Esophagus muscularis mucosa (tissue), 4 donors: ENCODE data around the gene MACROD2. TPM values are rescaled to one million over a fixed set of nuclear protein-coding genes. Genes with fewer than 3 reads are reported as not detected.

Experiments used
- DNase-seq: peaks from one replicate; pipeline ENCODE4 v3.0.0-alpha.2; 2017; ENCODE audit errors: extremely low spot score
- H3K27ac ChIP-seq, 4 donors: fragments of 200-600 bp; sonication (generic); replicated peaks in 1 of 4; 1 replicate in 3 of 4; 2 replicates in 1 of 4; pipeline ENCODE4 v1.5.1; 2016 to 2019; ENCODE audit warnings: mild to moderate bottlenecking in 1 of 4
- H3K27me3 ChIP-seq, 4 donors: fragments of 200-600 bp; sonication (generic); one replicate each; pipeline versions ENCODE4 v1.5.1 to v1.6.0; 2016 to 2019
- H3K36me3 ChIP-seq, 4 donors: fragments of 200-600 bp; sonication (generic); one replicate each; pipeline ENCODE4 v1.5.1; 2016 to 2019
- H3K4me1 ChIP-seq, 4 donors: fragments of 200-600 bp; sonication (generic); one replicate each; pipeline ENCODE4 v1.5.1; 2016 to 2019
- H3K4me3 ChIP-seq, 4 donors: fragments of 200-600 bp; sonication (generic); 1 replicate in 2 of 4; 2 replicates in 2 of 4; pipeline ENCODE4 v1.5.1; 2016 to 2019; ENCODE audit warnings: mild to moderate bottlenecking in 4 of 4, moderate library complexity in 1 of 4
- H3K9me3 ChIP-seq, 4 donors: fragments of 200-600 bp; sonication (generic); 1 replicate in 3 of 4; 2 replicates in 1 of 4; pipeline ENCODE4 v1.5.1; 2016 to 2019
- EP300 ChIP-seq: sonication (generic); formaldehyde crosslinking; IDR thresholded peaks from one replicate; pipeline ENCODE4 v1.6.1; 2017; ENCODE audit warnings: antibody characterized with exemption
- POLR2A ChIP-seq: fragments of 450-650 bp; IDR thresholded peaks from one replicate; pipeline ENCODE4 v1.6.1; 2017; ENCODE audit warnings: antibody characterized with exemption, moderate library complexity, mild to moderate bottlenecking, low read depth
- POLR2AphosphoS5 ChIP-seq, 2 donors: sonication (generic); formaldehyde crosslinking; IDR thresholded peaks; one replicate each; pipeline ENCODE4 v1.6.1; 2017; ENCODE audit warnings: antibody characterized with exemption in 2 of 2
- WGBS: methylation state at CpG from one replicate; pipeline ENCODE4 v1.1.5; 2018; 5-methylcytosine and 5-hydroxymethylcytosine counted together
- intact Hi-C: fragments of 100-400 bp; cut with DNase I; formaldehyde crosslinking; loops from one replicate; pipeline ENCODE4 v1.15.1; 2023
- total RNA-seq, 4 donors: library from RNA; depleted of rRNA; stranded (reverse); fragments of >200 nt; gene quantifications; one replicate each; pipeline versions ENCODE4 v1.1.0 to v1.2.1, GENCODE V29; 2016
- TF ChIP-seq, protein P1 (sequence below), 3 experiments: fragments of 200-600 bp in 2 of 3; fragments of 450-650 bp in 1 of 3; sonication (generic) in 2 of 3; IDR thresholded peaks; one replicate each; pipeline ENCODE4 v1.5.1; 2017 to 2019; ENCODE audit warnings: antibody characterized with exemption in 3 of 3, mild to moderate bottlenecking in 2 of 3, moderate library complexity in 1 of 3

The MACROD2 gene
- total RNA-seq, 4 donors from 2014 or later: 1.4 to 3.6 (median 2.6) TPM

DNA sequence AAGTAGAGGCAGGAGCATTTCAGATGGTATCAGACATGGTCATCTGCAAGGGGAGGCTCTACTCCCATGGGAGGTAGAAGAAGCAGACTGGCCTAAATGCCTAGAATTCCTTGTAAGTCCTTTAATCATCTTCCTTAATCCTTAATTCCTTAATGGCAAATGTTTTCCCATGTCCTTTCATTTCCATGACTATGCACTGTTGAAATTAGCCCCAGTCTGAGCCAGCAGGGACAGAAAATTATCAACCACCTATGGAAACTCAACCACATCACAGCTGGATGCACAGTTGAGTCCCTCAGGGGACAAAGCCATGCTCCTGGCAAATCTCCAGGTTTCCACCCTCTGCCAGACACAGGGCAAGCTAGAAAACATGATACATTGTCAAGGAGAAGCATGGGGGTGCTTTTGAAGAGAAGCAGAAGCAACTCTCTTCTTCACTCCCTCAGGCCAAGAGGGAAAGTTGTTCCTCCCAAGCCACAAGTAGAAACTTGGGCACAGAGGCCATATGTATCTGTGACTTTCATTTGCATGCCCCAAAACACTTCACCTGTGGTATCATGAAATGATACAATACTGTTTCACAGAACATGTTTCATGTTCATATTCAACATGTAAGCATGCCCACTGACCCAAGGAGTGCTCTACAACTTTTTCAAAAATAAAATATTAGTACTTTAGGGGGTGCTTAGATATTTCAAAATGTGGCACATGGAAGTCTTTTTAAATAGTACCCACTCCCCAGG lies 1894.4 kb downstream of the MACROD2 start:
- no peak overlapping the region for H3K27ac ChIP-seq
- no peak for TF ChIP-seq POLR2A
- TF ChIP-seq, protein P1, sequence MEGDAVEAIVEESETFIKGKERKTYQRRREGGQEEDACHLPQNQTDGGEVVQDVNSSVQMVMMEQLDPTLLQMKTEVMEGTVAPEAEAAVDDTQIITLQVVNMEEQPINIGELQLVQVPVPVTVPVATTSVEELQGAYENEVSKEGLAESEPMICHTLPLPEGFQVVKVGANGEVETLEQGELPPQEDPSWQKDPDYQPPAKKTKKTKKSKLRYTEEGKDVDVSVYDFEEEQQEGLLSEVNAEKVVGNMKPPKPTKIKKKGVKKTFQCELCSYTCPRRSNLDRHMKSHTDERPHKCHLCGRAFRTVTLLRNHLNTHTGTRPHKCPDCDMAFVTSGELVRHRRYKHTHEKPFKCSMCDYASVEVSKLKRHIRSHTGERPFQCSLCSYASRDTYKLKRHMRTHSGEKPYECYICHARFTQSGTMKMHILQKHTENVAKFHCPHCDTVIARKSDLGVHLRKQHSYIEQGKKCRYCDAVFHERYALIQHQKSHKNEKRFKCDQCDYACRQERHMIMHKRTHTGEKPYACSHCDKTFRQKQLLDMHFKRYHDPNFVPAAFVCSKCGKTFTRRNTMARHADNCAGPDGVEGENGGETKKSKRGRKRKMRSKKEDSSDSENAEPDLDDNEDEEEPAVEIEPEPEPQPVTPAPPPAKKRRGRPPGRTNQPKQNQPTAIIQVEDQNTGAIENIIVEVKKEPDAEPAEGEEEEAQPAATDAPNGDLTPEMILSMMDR (IDR thresholded peaks at IDR 0.05): no peak
- no peak for TF ChIP-seq POLR2AphosphoS5 (IDR thresholded peaks at IDR 0.05)
- TF ChIP-seq EP300: no peak
- H3K4me1 ChIP-seq: peaks cover 0 to 27% (median 20%) of the 10 kb centered on the region in 4 donors
- no peak for DNase-seq
- no peak overlapping the region for H3K4me3 ChIP-seq
- no peaks in the 10 kb centered on the region for H3K36me3 ChIP-seq
- H3K9me3 ChIP-seq: peaks cover 0 to 16% (median 9%) of the 10 kb centered on the region in 4 donors
- no peaks in the 10 kb centered on the region for H3K27me3 ChIP-seq
- intact Hi-C loops: no loop called here

DNA sequence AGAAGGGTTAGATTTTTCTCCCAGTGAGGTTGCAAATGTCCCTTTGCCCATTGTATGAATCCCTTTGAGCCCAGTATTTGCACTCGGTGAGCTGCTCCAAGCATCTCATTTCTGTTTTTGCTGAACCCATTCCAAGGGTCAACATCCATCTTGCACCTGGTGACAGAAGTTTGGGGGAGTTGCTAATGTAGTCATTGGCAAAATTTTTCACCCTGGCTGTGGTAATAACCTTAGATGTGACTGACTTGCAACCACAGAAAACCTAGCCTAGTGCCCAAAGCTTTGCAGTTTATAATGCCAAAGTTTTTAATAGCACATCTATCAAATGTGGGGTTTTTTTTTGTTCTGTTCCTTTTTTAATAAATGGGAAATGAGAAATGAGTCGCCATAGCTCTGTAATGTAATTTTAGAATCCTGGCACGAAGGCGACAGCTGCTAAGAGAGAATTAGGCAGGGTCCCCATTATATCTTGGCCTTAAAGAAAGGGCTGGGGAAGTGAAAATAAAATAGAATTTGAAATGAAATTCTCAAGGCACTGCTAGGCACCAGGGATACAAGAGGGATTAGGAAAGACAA lies 1895.2 kb downstream of the MACROD2 start:
- Histone ChIP-seq H3K4me3 (no peak overlapping the region), H3K27me3 (no peaks in the 10 kb centered on the region), H3K36me3 (no peaks in the 10 kb centered on the region), H3K4me1 (peaks cover 0 to 27% (median 20%) of the 10 kb centered on the region in 4 donors), H3K27ac (no peak overlapping the region), H3K9me3 (peaks cover 0 to 16% (median 9%) of the 10 kb centered on the region in 4 donors)
- WGBS: 30% methylated on average over 4 of the region's 4 CpGs
- intact Hi-C loops: no loop called here
- no peak for DNase-seq
- TF ChIP-seq POLR2AphosphoS5 (IDR thresholded peaks at IDR 0.05) (no peak), EP300 (no peak)
- TF ChIP-seq, protein P1 (IDR thresholded peaks at IDR 0.05): no peak

GRCh38 chr20:15895126-15895525 lies 1899.8 kb downstream of the MACROD2 start:
- no peaks in the 10 kb centered on the region for H3K36me3 ChIP-seq
- no peaks in the 10 kb centered on the region for H3K9me3 ChIP-seq
- no peak for DNase-seq
- 90% methylated on average over 5 of the region's 5 CpGs for WGBS
- H3K4me3 ChIP-seq: no peak overlapping the region
- TF ChIP-seq EP300 (no peak), POLR2A (no peak), POLR2AphosphoS5 (IDR thresholded peaks at IDR 0.05) (no peak)
- TF ChIP-seq, protein P1 (IDR thresholded peaks at IDR 0.05): no peak
- H3K27ac ChIP-seq: no peak overlapping the region
- H3K4me1 ChIP-seq: peaks cover 0 to 12% (median 9%) of the 10 kb centered on the region in 4 donors
- intact Hi-C loops: no loop called here
- H3K27me3 ChIP-seq: no peaks in the 10 kb centered on the region

DNA sequence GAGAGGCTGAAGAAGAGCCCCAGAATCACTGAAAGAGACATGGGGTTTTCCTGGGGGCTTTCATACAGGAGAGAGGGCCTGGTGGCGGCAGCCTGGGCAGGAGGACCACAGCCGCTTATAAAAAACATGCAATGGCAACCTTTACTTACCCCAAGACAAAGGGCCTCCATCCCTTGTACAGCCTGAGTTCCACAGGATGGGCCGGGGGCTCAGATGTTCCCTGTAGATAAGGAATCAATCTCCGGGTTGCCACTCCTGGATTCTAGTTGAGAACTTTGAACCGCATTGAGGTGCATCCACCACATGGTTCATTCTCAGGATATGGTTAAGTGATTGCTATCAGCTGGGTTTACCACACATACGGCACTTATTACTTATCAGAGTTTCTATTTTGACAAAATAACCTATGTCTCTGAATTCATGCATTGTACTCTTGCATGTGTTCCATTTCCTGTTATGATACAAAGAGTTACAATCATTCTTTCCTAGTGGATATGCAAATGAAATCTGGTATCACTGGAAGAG lies 1900.3 kb downstream of the MACROD2 start:
- Histone ChIP-seq H3K36me3 (no peaks in the 10 kb centered on the region), H3K27ac (no peak overlapping the region), H3K9me3 (no peaks in the 10 kb centered on the region), H3K27me3 (no peaks in the 10 kb centered on the region), H3K4me3 (no peak overlapping the region), H3K4me1 (peaks cover 0 to 7% (median 4%) of the 10 kb centered on the region in 4 donors)
- TF ChIP-seq, protein P1 (IDR thresholded peaks at IDR 0.05): no peak
- TF ChIP-seq EP300 (no peak), POLR2AphosphoS5 (IDR thresholded peaks at IDR 0.05) (no peak), POLR2A (no peak)
- DNase-seq: no peak
- 58% methylated on average over 6 of the region's 6 CpGs for WGBS
- intact Hi-C loops: no loop called here
